Stomach (tissue), 4 donors: Measurements from ENCODE around the gene KRTAP19-4.

Experiments
- CTCF ChIP-seq, 7 experiments: fragments of 450-650 bp in 4 of 7; fragments of 200-600 bp in 3 of 7; sonication (generic) in 3 of 7; IDR thresholded peaks; one replicate each; pipeline ENCODE4 v1.5.1; 2016 to 2019; ENCODE audit warnings: antibody characterized with exemption in 7 of 7, control low read depth in 2 of 7, mild to moderate bottlenecking in 1 of 7
- EP300 ChIP-seq: sonication (generic); formaldehyde crosslinking; IDR thresholded peaks from one replicate; pipeline ENCODE4 v1.6.1; 2017; ENCODE audit warnings: antibody characterized with exemption
- POLR2A ChIP-seq, 4 donors: fragments of 450-650 bp; IDR thresholded peaks; one replicate each; pipeline ENCODE4 v1.6.1; 2016; ENCODE audit warnings: antibody characterized with exemption in 4 of 4, control low read depth in 2 of 4, mild to moderate bottlenecking in 1 of 4, moderate library complexity in 1 of 4
- POLR2AphosphoS5 ChIP-seq, 3 donors: sonication (generic); formaldehyde crosslinking; IDR thresholded peaks; one replicate each; pipeline ENCODE4 v1.6.1; 2016; ENCODE audit warnings: antibody characterized with exemption in 3 of 3

- no peak for TF ChIP-seq CTCF (IDR thresholded peaks at IDR 0.05)
- TF ChIP-seq EP300, result no peak
- TF ChIP-seq POLR2AphosphoS5 (IDR thresholded peaks at IDR 0.05), result no peak
- TF ChIP-seq POLR2A (IDR thresholded peaks at IDR 0.05), result no peak
Observed at GRCh38 chr21:30468900-30469714, 27.9 kb downstream of the KRTAP19-4 start.
